GM23338 (cell line): Measurements from ENCODE around the gene POSTN. TPM values are rescaled to one million over a fixed set of nuclear protein-coding genes. Genes with fewer than 3 reads are reported as not detected.
A peak's percentile ranks its signal among the peaks of the same experiment; 100 is the strongest.

Experiments used
- ATAC-seq: fragments of 200-7000 bp; cut with Tn5 transposase; 3 replicates; pipeline ENCODE4 v1.9.1; 2020
- DNase-seq: peaks from one replicate; pipeline ENCODE4 v3.0.0-alpha.2; 2015; ENCODE audit warnings: low spot score
- H2AFZ ChIP-seq: fragments of 200-600 bp; sonication (generic); 2 replicates; pipeline ENCODE4 v1.8.0; 2016; ENCODE audit warnings: antibody characterized with exemption, mild to moderate bottlenecking, moderate library complexity
- H3F3A ChIP-seq: fragments of 200-600 bp; sonication (generic); replicated peaks from 2 replicates; pipeline ENCODE4 v1.8.0; 2017; ENCODE audit warnings: antibody characterized with exemption, mixed run types, low read depth
- H3K27ac ChIP-seq: fragments of 200-600 bp; sonication (generic); 2 replicates; pipeline ENCODE4 v1.6.1; 2016; ENCODE audit warnings: low read depth
- H3K27me3 ChIP-seq: fragments of 200-600 bp; sonication (generic); 2 replicates; pipeline ENCODE4 v1.8.0; 2016; ENCODE audit warnings: mild to moderate bottlenecking, mixed run types, moderate library complexity; ENCODE audit not compliant: insufficient read depth
- H3K36me3 ChIP-seq: fragments of 200-600 bp; sonication (generic); 2 replicates; pipeline ENCODE4 v1.8.0; 2016; ENCODE audit warnings: mild to moderate bottlenecking; ENCODE audit not compliant: insufficient read depth
- H3K4me1 ChIP-seq: fragments of 200-600 bp; sonication (generic); 2 replicates; pipeline ENCODE4 v1.8.0; 2016; ENCODE audit warnings: mild to moderate bottlenecking, moderate library complexity; ENCODE audit not compliant: insufficient read depth
- H3K4me2 ChIP-seq: fragments of 200-600 bp; sonication (generic); 2 replicates; pipeline ENCODE4 v1.7.1; 2017; ENCODE audit warnings: mixed run types
- H3K4me3 ChIP-seq: fragments of 200-600 bp; sonication (generic); 2 replicates; pipeline ENCODE4 v1.6.1; 2016; ENCODE audit warnings: mixed run types
- H3K79me2 ChIP-seq: fragments of 200-600 bp; sonication (generic); replicated peaks from 2 replicates; pipeline ENCODE4 v1.8.0; 2017; ENCODE audit warnings: mild to moderate bottlenecking; ENCODE audit not compliant: insufficient read depth
- H3K9me2 ChIP-seq: fragments of 200-600 bp; sonication (generic); 2 replicates; pipeline ENCODE4 v1.8.0; 2017; ENCODE audit not compliant: insufficient read depth
- H4K20me1 ChIP-seq: fragments of 200-600 bp; sonication (generic); replicated peaks from 2 replicates; pipeline ENCODE4 v1.8.0; 2017; ENCODE audit warnings: mild to moderate bottlenecking; ENCODE audit not compliant: insufficient read depth
- H3K27ac Mint-ChIP-seq: 2 replicates; pipeline ENCODE4 v1.8.0; 2020; ENCODE audit warnings: inconsistent platforms, mild to moderate bottlenecking, moderate library complexity, mixed read lengths
- H3K27me3 Mint-ChIP-seq: 3 replicates; pipeline ENCODE4 v1.8.0; 2022; ENCODE audit warnings: low read depth, mild to moderate bottlenecking, moderate library complexity, mixed read lengths, inconsistent platforms; ENCODE audit not compliant: insufficient read depth, poor library complexity
- H3K36me3 Mint-ChIP-seq: 3 replicates; pipeline ENCODE4 v1.8.0; 2021; ENCODE audit warnings: low read depth, mild to moderate bottlenecking, inconsistent platforms, moderate library complexity, mixed read lengths
- H3K4me1 Mint-ChIP-seq: 3 replicates; pipeline ENCODE4 v1.8.0; 2020; ENCODE audit warnings: mild to moderate bottlenecking, inconsistent platforms, mixed read lengths
- H3K4me3 Mint-ChIP-seq: 3 replicates; pipeline ENCODE4 v1.8.0; 2021; ENCODE audit warnings: moderate library complexity, mild to moderate bottlenecking, inconsistent platforms, mixed read lengths
- H3K9me3 Mint-ChIP-seq: 3 replicates; pipeline ENCODE4 v1.8.0; 2020; ENCODE audit warnings: moderate library complexity, mild to moderate bottlenecking, inconsistent platforms, mixed read lengths
- CREB1 ChIP-seq: fragments of 250-450 bp; sonication (Bioruptor Pico); IDR thresholded peaks from 2 replicates; pipeline ENCODE4 v1.5.0; 2020; ENCODE audit warnings: low read depth, mild to moderate bottlenecking, moderate library complexity
- CTCF ChIP-seq, 2 experiments: fragments of 200-600 bp in 1 of 2; sonication (generic) in 1 of 2; conservative IDR thresholded peaks; 2 replicates each; pipeline versions ENCODE4 v1.5.1 to v1.6.1; 2016 to 2017; ENCODE audit warnings: antibody characterized with exemption in 2 of 2, low read depth in 2 of 2, mild to moderate bottlenecking in 2 of 2, moderate library complexity in 1 of 2
- ETS1 ChIP-seq: IDR thresholded peaks from 2 replicates; pipeline ENCODE4 v1.6.1; 2016; ENCODE audit warnings: antibody characterized with exemption
- EZH2 ChIP-seq: fragments of 200-600 bp; sonication (generic); IDR thresholded peaks from one replicate; pipeline ENCODE4 v1.8.0; 2017; ENCODE audit warnings: antibody characterized with exemption, mild to moderate bottlenecking, low read depth; ENCODE audit not compliant: unreplicated experiment
- EZH2phosphoT487 ChIP-seq: fragments of 200-600 bp; sonication (generic); IDR thresholded peaks from one replicate; pipeline ENCODE4 v1.8.1; 2018; ENCODE audit warnings: antibody characterized with exemption; ENCODE audit not compliant: unreplicated experiment
- JUNB ChIP-seq: IDR thresholded peaks from one replicate; pipeline ENCODE4 v1.6.1; 2016; ENCODE audit warnings: antibody characterized with exemption; ENCODE audit not compliant: unreplicated experiment
- NANOG ChIP-seq: IDR thresholded peaks from 2 replicates; pipeline ENCODE4 v1.6.1; 2016; ENCODE audit warnings: antibody characterized with exemption, borderline replicate concordance
- POLR2AphosphoS5 ChIP-seq: IDR thresholded peaks from 2 replicates; pipeline ENCODE4 v1.6.1; 2016; ENCODE audit warnings: antibody characterized with exemption, low read depth
- REST ChIP-seq: IDR thresholded peaks from one replicate; pipeline ENCODE4 v1.6.1; 2018; ENCODE audit warnings: antibody characterized with exemption; ENCODE audit not compliant: unreplicated experiment
- STAT1 ChIP-seq: IDR thresholded peaks from one replicate; pipeline ENCODE4 v1.6.1; 2016; ENCODE audit warnings: antibody characterized with exemption; ENCODE audit not compliant: unreplicated experiment
- ZNF114 ChIP-seq: fragments of 250-450 bp; sonication (Bioruptor Pico); IDR thresholded peaks from 2 replicates; pipeline ENCODE4 v1.5.0; 2020; ENCODE audit warnings: mild to moderate bottlenecking, moderate library complexity
- ZNF331 ChIP-seq: fragments of 250-450 bp; sonication (Bioruptor Pico); IDR thresholded peaks from 2 replicates; pipeline ENCODE4 v1.5.0; 2020; ENCODE audit warnings: low read depth, mild to moderate bottlenecking, moderate library complexity
- ZNF462 ChIP-seq: fragments of 250-450 bp; sonication (Bioruptor Pico); IDR thresholded peaks from 2 replicates; pipeline ENCODE4 v1.5.0; 2020; ENCODE audit warnings: mild to moderate bottlenecking, moderate library complexity
- polyA plus RNA-seq: library from polyadenylated mRNA; unstranded; fragments of >200 nt; fragmentation: Nextera tagmentation; extraction: Ambion mirVana; gene quantifications from 2 replicates; pipeline ENCODE4 v1.2.1, GENCODE V29; 2016
- total RNA-seq: library from RNA; depleted of rRNA; stranded (reverse); fragments of >200 nt; shearing (Covaris generic); gene quantifications from 2 replicates; pipeline ENCODE4 v1.2.3, GENCODE V29; 2014

Gene POSTN
- total and polyA plus RNA-seq, 2 experiments from 2014 or later: 0.21 to 0.31 TPM

- no peaks in the 10 kb centered on the region for H3K36me3 ChIP-seq
- no peaks in the 10 kb centered on the region for H3K9me2 ChIP-seq
- no peak overlapping the region for H3K27ac Mint-ChIP-seq
- H3K27ac ChIP-seq: no peak overlapping the region
- no peaks in the 10 kb centered on the region for H3K4me1 ChIP-seq
- H2AFZ ChIP-seq: peak overlapping the region; percentile 56
- no peak overlapping the region for H3K4me2 ChIP-seq
- no peaks in the 10 kb centered on the region for H3K27me3 ChIP-seq
- H3F3A ChIP-seq: no peaks in the 10 kb centered on the region
- no peak for ATAC-seq
- H3K4me3 ChIP-seq: no peak overlapping the region
- TF ChIP-seq ZNF114 (CRISPR knock-in tag): no peak
- no peak for TF ChIP-seq STAT1
- TF ChIP-seq POLR2AphosphoS5: no peak
- no peak for TF ChIP-seq NANOG
- no peak for TF ChIP-seq EZH2
- no peak for TF ChIP-seq REST
- no peak for TF ChIP-seq ETS1
- TF ChIP-seq ZNF462 (CRISPR knock-in tag): no peak
- no peak for TF ChIP-seq ZNF331
- TF ChIP-seq CTCF (conservative IDR thresholded peaks at IDR 0.05; ENCODE audit: low read depth in 2 of 2): no peak
- no peak for TF ChIP-seq CREB1
- TF ChIP-seq EZH2phosphoT487: no peak
- no peak for TF ChIP-seq JUNB
- no peak overlapping the region for H3K4me3 Mint-ChIP-seq
- no peak for DNase-seq
- no peaks in the 10 kb centered on the region for H3K79me2 ChIP-seq
- 0 out of 3 replicates have a peak, but pooled peaks cover 3% of the 10 kb centered on the region for H3K9me3 Mint-ChIP-seq
- H4K20me1 ChIP-seq: no peaks in the 10 kb centered on the region
- H3K27me3 Mint-ChIP-seq: peaks cover 2% of the 10 kb centered on the region
- H3K36me3 Mint-ChIP-seq: peaks cover 3% of the 10 kb centered on the region; the same call in 1 of the 3 replicates
- no peaks in the 10 kb centered on the region; the same call in 2 of the 3 replicates for H3K4me1 Mint-ChIP-seq
Observed at GRCh38 chr13:37526710-37527473, 71.7 kb downstream of the POSTN start.
